ENCODE data around the gene OR9K2. TPM values are rescaled to one million over a fixed set of nuclear protein-coding genes. Genes with fewer than 3 reads are reported as not detected.
"Not testable (repeated sequence)": the region's sequence is repeated elsewhere in the genome, so short reads cannot be mapped to it uniquely, and the experiment has no call there.

OR9K2 gene
- total and polyA plus RNA-seq, 2 experiments from 2014 or later, result not detected

- Histone ChIP-seq H3K4me1 (ENCODE audit: insufficient read depth) (no peaks in the 10 kb centered on the region), H3K4me2 (no peak overlapping the region), H3K79me2 (no peaks in the 10 kb centered on the region), H3K9me2 (replicated peaks; ENCODE audit: insufficient read depth) (no peaks in the 10 kb centered on the region), H3K27ac (no peak overlapping the region), H3K9me3 (ENCODE audit: low read depth) (no peaks in the 10 kb centered on the region), H4K20me1 (ENCODE audit: insufficient read depth, poor library complexity, severe bottlenecking) (no peaks in the 10 kb centered on the region), H3K4me3 (no peak overlapping the region), H3K36me3 (replicated peaks; ENCODE audit: insufficient read depth, low read depth) (no peaks in the 10 kb centered on the region), H2AFZ (no peak overlapping the region), H3K27me3 (no peaks in the 10 kb centered on the region)
- no peak for DNase-seq (ENCODE audit: low spot score)
- TF ChIP-seq EZH2 (IDR thresholded peaks at IDR 0.05; ENCODE audit: borderline replicate concordance) (no peak), CTCF (IDR thresholded peaks at IDR 0.05; ENCODE audit: poor library complexity) (no peak), EZH2phosphoT487 (IDR thresholded peaks at IDR 0.05; ENCODE audit: low read depth, severe bottlenecking, unreplicated experiment) (no peak)
- WGBS (ENCODE audit: low lambda C conversion rate, missing lambda C conversion rate), result 89% methylated on average over 1 of the region's 1 CpG
These were observed 10.1 kb upstream of the OR9K2 start for GRCh38 chr12:55116152-55116551.

- H3K27me3 ChIP-seq, result peaks cover 29% of the 10 kb centered on the region
- no peaks in the 10 kb centered on the region for H3K9me3 ChIP-seq (ENCODE audit: low read depth)
- no peak overlapping the region for H3K4me2 ChIP-seq
- H3K4me1 ChIP-seq (ENCODE audit: insufficient read depth), result no peaks in the 10 kb centered on the region
- no peak for DNase-seq (ENCODE audit: low spot score)
- H4K20me1 ChIP-seq (ENCODE audit: insufficient read depth, poor library complexity, severe bottlenecking), result no peaks in the 10 kb centered on the region
- no peak overlapping the region for H2AFZ ChIP-seq
- no peaks in the 10 kb centered on the region for H3K79me2 ChIP-seq
- no peak for TF ChIP-seq EZH2phosphoT487 (IDR thresholded peaks at IDR 0.05; ENCODE audit: low read depth, severe bottlenecking, unreplicated experiment)
- no peaks in the 10 kb centered on the region for H3K9me2 ChIP-seq (replicated peaks; ENCODE audit: insufficient read depth)
- 50% methylated on average over 1 of the region's 1 CpG for WGBS (ENCODE audit: low lambda C conversion rate, missing lambda C conversion rate)
- H3K4me3 ChIP-seq, result no peak overlapping the region
- H3K27ac ChIP-seq, result no peak overlapping the region
- no peaks in the 10 kb centered on the region for H3K36me3 ChIP-seq (replicated peaks; ENCODE audit: insufficient read depth, low read depth)
These were observed 6.6 kb downstream of the OR9K2 start for GRCh38 chr12:55132816-55133215.

- Histone ChIP-seq H3K9me2 (replicated peaks; ENCODE audit: insufficient read depth) (no peaks in the 10 kb centered on the region), H3K79me2 (no peaks in the 10 kb centered on the region), H4K20me1 (ENCODE audit: insufficient read depth, poor library complexity, severe bottlenecking) (no peaks in the 10 kb centered on the region), H3K4me2 (no peak overlapping the region), H3K4me1 (ENCODE audit: insufficient read depth) (no peaks in the 10 kb centered on the region), H3K27ac (no peak overlapping the region), H3K4me3 (no peak overlapping the region), H2AFZ (no peak overlapping the region), H3K9me3 (ENCODE audit: low read depth) (no peaks in the 10 kb centered on the region), H3K27me3 (peaks cover 4% of the 10 kb centered on the region), H3K36me3 (replicated peaks; ENCODE audit: insufficient read depth, low read depth) (no peaks in the 10 kb centered on the region)
- peak; percentile 79 for DNase-seq (ENCODE audit: low spot score)
- WGBS (ENCODE audit: low lambda C conversion rate, missing lambda C conversion rate), result 51% methylated on average over 3 of the region's 3 CpGs
- TF ChIP-seq CTCF (IDR thresholded peaks at IDR 0.05; ENCODE audit: poor library complexity) (peak; percentile 80), EZH2 (IDR thresholded peaks at IDR 0.05; ENCODE audit: borderline replicate concordance) (no peak)
These were observed 16.7 kb downstream of the OR9K2 start for GRCh38 chr12:55142669-55143565.

- DNase-seq (ENCODE audit: low spot score), result no peak
- no peak overlapping the region for H3K27ac ChIP-seq
- no peak overlapping the region for H3K4me2 ChIP-seq
- H3K9me3 ChIP-seq (ENCODE audit: low read depth), result no peaks in the 10 kb centered on the region
- H3K9me2 ChIP-seq (replicated peaks; ENCODE audit: insufficient read depth), result no peaks in the 10 kb centered on the region
- no peaks in the 10 kb centered on the region for H3K36me3 ChIP-seq (replicated peaks; ENCODE audit: insufficient read depth, low read depth)
- no peaks in the 10 kb centered on the region for H3K79me2 ChIP-seq
- H4K20me1 ChIP-seq (ENCODE audit: insufficient read depth, poor library complexity, severe bottlenecking), result no peaks in the 10 kb centered on the region
- H3K4me3 ChIP-seq, result no peak overlapping the region
- no peaks in the 10 kb centered on the region for H3K4me1 ChIP-seq (ENCODE audit: insufficient read depth)
- no peak overlapping the region for H2AFZ ChIP-seq
- TF ChIP-seq EZH2phosphoT487 (IDR thresholded peaks at IDR 0.05; ENCODE audit: low read depth, severe bottlenecking, unreplicated experiment), result no peak
- TF ChIP-seq EZH2 (IDR thresholded peaks at IDR 0.05; ENCODE audit: borderline replicate concordance), result no peak
- TF ChIP-seq CTCF (IDR thresholded peaks at IDR 0.05; ENCODE audit: poor library complexity), result no peak
- H3K27me3 ChIP-seq, result peaks cover 4% of the 10 kb centered on the region
- 13% methylated on average over 1 of the region's 1 CpG for WGBS (ENCODE audit: low lambda C conversion rate, missing lambda C conversion rate)
These were observed 17.3 kb downstream of the OR9K2 start for GRCh38 chr12:55143566-55143870.

- H2AFZ ChIP-seq, result not testable (repeated sequence)
These were observed 40.9 kb downstream of the OR9K2 start for GRCh38 chr12:55167010-55167640.

More at GRCh38 chr12:55167010-55167640, 40.9 kb downstream of the OR9K2 start:
- not testable (repeated sequence) for H4K20me1 ChIP-seq (ENCODE audit: insufficient read depth, poor library complexity, severe bottlenecking); H3K4me1 ChIP-seq (ENCODE audit: insufficient read depth); H3K27me3 ChIP-seq; DNase-seq (ENCODE audit: low spot score); H3K27ac ChIP-seq; H3K36me3 ChIP-seq (replicated peaks; ENCODE audit: insufficient read depth, low read depth); H3K4me3 ChIP-seq; H3K9me2 ChIP-seq (replicated peaks; ENCODE audit: insufficient read depth); H3K9me3 ChIP-seq (ENCODE audit: low read depth); H3K4me2 ChIP-seq; H3K79me2 ChIP-seq
- WGBS (ENCODE audit: low lambda C conversion rate, missing lambda C conversion rate), result 85% methylated on average over 24 of the region's 24 CpGs
